Measurements from ENCODE around the gene GLDN. TPM values are rescaled to one million over a fixed set of nuclear protein-coding genes. Genes with fewer than 3 reads are reported as not detected.

The GLDN gene
- total and polyA plus RNA-seq, 10 of the 15 experiments (the other 5 are each of a cell fraction or from before 2014, with no cell fraction given): 0.13 TPM; not detected in 9

DNA sequence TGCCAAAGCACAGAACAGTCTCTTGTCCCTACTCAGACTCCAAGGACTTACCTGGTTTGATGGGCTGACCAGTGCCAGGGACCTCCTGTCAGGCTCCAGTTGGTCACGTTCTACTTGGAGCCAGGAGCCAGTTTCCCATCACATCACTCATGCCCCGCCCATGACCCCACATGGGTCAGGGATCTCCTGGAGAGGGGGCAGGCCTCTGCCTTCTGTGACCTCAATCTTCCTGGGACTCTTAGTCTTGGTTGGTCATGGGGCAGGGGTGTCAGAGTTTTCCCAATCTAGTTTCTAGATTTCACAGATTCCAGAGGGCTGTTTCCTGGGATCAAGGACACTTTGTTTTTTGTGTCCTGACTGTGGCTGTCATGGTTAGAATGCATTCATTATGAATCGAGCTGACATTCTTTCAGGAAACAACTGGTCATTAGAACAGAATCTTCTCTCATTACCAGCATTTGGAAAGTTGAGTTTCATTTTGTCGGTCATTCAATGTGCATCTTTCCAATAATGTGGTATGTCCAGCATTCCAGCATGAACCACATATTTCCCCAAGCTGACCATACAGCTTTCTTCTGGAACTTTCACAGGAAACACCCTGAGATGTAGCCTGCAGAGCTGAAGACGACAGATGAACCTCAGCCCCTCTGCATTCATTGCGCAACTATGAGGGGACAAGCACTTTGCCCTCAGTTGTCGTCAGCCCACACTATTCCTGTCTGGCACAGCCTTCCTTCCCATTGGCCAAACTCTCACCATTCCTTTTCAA is 22.9 kb upstream of the GLDN start:
- no peak for ATAC-seq
- H4K20me1 ChIP-seq (ENCODE audit: control insufficient read depth, insufficient read depth): no peaks in the 10 kb centered on the region
- no peaks in the 10 kb centered on the region for H3K79me2 ChIP-seq (ENCODE audit: control insufficient read depth, insufficient read depth, low read length)
- H3K4me1 ChIP-seq (ENCODE audit: control insufficient read depth, insufficient read depth, low read length): no peaks in the 10 kb centered on the region
- no peak for DNase-seq (ENCODE audit: low read depth, low spot score)
- H3K9ac ChIP-seq (ENCODE audit: control insufficient read depth, insufficient read depth, low read length): no peak overlapping the region
- peaks cover 4 to 5% of the 10 kb centered on the region in 2 experiments for H3K27me3 ChIP-seq (replicated peaks in 1 of 2; ENCODE audit: control insufficient read depth in 2 of 2, insufficient read depth in 2 of 2, low read length in 1 of 2)
- H3K4me3 ChIP-seq: no peak overlapping the region
- intact Hi-C loops (cut with micrococcal nuclease; ENCODE audit: unreplicated experiment): no loop called here
- H3K4me2 ChIP-seq (ENCODE audit: control insufficient read depth, insufficient read depth): no peak overlapping the region
- no peaks in the 10 kb centered on the region for H3K36me3 ChIP-seq (ENCODE audit: control insufficient read depth in 2 of 2, insufficient read depth in 2 of 2, low read length in 1 of 2)
- H3K27ac ChIP-seq (ENCODE audit: control insufficient read depth, insufficient read depth): no peak overlapping the region
- H3K9me3 ChIP-seq (replicated peaks; ENCODE audit: control insufficient read depth, insufficient read depth, low read length): no peaks in the 10 kb centered on the region
- ChIA-PET CTCF (interaction anchor here (0.9 kb wide), 1 partner anchor 113 kb away, joined by 3 read pairs; no protein-coding TSS in a partner anchor), SMC1A (ENCODE audit: uncharacterized antibody, unreplicated experiment) (interaction anchor here (0.6 kb wide), 1 partner anchor 422 kb away, joined by 3 read pairs; no protein-coding TSS in a partner anchor), RAD21 (ENCODE audit: unreplicated experiment) (no interaction called here), POLR2A (no interaction called here)
- BruUV-seq (replicated peaks): no TSS peak
- in situ Hi-C loops (cut with MboI): no loop called here
- FAIRE-seq: no peak
- 28% methylated on average over 7 of the region's 7 CpGs for WGBS (ENCODE audit: insufficient coverage, insufficient replicate concordance, low lambda C conversion rate, missing lambda C conversion rate)
- no peak overlapping the region for H2AFZ ChIP-seq (ENCODE audit: control insufficient read depth, low read depth, low read length)
- TF ChIP-seq, protein P1, sequence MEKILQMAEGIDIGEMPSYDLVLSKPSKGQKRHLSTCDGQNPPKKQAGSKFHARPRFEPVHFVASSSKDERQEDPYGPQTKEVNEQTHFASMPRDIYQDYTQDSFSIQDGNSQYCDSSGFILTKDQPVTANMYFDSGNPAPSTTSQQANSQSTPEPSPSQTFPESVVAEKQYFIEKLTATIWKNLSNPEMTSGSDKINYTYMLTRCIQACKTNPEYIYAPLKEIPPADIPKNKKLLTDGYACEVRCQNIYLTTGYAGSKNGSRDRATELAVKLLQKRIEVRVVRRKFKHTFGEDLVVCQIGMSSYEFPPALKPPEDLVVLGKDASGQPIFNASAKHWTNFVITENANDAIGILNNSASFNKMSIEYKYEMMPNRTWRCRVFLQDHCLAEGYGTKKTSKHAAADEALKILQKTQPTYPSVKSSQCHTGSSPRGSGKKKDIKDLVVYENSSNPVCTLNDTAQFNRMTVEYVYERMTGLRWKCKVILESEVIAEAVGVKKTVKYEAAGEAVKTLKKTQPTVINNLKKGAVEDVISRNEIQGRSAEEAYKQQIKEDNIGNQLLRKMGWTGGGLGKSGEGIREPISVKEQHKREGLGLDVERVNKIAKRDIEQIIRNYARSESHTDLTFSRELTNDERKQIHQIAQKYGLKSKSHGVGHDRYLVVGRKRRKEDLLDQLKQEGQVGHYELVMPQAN (conservative IDR thresholded peaks at IDR 0.05): no peak
- TF ChIP-seq SREBF1 (IDR thresholded peaks at IDR 0.05; ENCODE audit: low read length) (no peak), RELA (IDR thresholded peaks at IDR 0.05; ENCODE audit: borderline replicate concordance, partially characterized antibody) (no peak), RAD21 (IDR thresholded peaks at IDR 0.05; ENCODE audit: insufficient read depth, low read depth, low read length) (no peak), SMC3 (IDR thresholded peaks at IDR 0.05; ENCODE audit: borderline replicate concordance, low read length) (no peak), NR2C1 (IDR thresholded peaks at IDR 0.05) (no peak), ZZZ3 (IDR thresholded peaks at IDR 0.05; ENCODE audit: control insufficient read depth, insufficient read length, low read depth) (no peak), SUPT20H (IDR thresholded peaks at IDR 0.05; ENCODE audit: borderline replicate concordance, control insufficient read depth, low read depth, low read length) (no peak)
- TF ChIP-seq, protein P2, sequence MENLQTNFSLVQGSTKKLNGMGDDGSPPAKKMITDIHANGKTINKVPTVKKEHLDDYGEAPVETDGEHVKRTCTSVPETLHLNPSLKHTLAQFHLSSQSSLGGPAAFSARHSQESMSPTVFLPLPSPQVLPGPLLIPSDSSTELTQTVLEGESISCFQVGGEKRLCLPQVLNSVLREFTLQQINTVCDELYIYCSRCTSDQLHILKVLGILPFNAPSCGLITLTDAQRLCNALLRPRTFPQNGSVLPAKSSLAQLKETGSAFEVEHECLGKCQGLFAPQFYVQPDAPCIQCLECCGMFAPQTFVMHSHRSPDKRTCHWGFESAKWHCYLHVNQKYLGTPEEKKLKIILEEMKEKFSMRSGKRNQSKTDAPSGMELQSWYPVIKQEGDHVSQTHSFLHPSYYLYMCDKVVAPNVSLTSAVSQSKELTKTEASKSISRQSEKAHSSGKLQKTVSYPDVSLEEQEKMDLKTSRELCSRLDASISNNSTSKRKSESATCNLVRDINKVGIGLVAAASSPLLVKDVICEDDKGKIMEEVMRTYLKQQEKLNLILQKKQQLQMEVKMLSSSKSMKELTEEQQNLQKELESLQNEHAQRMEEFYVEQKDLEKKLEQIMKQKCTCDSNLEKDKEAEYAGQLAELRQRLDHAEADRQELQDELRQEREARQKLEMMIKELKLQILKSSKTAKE (IDR thresholded peaks at IDR 0.05; ENCODE audit: low read depth, poor library complexity, severe bottlenecking): no peak
- TF ChIP-seq, protein P3, sequence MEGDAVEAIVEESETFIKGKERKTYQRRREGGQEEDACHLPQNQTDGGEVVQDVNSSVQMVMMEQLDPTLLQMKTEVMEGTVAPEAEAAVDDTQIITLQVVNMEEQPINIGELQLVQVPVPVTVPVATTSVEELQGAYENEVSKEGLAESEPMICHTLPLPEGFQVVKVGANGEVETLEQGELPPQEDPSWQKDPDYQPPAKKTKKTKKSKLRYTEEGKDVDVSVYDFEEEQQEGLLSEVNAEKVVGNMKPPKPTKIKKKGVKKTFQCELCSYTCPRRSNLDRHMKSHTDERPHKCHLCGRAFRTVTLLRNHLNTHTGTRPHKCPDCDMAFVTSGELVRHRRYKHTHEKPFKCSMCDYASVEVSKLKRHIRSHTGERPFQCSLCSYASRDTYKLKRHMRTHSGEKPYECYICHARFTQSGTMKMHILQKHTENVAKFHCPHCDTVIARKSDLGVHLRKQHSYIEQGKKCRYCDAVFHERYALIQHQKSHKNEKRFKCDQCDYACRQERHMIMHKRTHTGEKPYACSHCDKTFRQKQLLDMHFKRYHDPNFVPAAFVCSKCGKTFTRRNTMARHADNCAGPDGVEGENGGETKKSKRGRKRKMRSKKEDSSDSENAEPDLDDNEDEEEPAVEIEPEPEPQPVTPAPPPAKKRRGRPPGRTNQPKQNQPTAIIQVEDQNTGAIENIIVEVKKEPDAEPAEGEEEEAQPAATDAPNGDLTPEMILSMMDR (IDR thresholded peaks at IDR 0.05 in 2 of 3, conservative IDR thresholded peaks at IDR 0.05 in 1 of 3; ENCODE audit: control insufficient read depth in 2 of 3, extremely low read depth in 1 of 3, insufficient read depth in 1 of 3, low read depth in 3 of 3, low read length in 3 of 3): no peak
- TF ChIP-seq, protein P4, sequence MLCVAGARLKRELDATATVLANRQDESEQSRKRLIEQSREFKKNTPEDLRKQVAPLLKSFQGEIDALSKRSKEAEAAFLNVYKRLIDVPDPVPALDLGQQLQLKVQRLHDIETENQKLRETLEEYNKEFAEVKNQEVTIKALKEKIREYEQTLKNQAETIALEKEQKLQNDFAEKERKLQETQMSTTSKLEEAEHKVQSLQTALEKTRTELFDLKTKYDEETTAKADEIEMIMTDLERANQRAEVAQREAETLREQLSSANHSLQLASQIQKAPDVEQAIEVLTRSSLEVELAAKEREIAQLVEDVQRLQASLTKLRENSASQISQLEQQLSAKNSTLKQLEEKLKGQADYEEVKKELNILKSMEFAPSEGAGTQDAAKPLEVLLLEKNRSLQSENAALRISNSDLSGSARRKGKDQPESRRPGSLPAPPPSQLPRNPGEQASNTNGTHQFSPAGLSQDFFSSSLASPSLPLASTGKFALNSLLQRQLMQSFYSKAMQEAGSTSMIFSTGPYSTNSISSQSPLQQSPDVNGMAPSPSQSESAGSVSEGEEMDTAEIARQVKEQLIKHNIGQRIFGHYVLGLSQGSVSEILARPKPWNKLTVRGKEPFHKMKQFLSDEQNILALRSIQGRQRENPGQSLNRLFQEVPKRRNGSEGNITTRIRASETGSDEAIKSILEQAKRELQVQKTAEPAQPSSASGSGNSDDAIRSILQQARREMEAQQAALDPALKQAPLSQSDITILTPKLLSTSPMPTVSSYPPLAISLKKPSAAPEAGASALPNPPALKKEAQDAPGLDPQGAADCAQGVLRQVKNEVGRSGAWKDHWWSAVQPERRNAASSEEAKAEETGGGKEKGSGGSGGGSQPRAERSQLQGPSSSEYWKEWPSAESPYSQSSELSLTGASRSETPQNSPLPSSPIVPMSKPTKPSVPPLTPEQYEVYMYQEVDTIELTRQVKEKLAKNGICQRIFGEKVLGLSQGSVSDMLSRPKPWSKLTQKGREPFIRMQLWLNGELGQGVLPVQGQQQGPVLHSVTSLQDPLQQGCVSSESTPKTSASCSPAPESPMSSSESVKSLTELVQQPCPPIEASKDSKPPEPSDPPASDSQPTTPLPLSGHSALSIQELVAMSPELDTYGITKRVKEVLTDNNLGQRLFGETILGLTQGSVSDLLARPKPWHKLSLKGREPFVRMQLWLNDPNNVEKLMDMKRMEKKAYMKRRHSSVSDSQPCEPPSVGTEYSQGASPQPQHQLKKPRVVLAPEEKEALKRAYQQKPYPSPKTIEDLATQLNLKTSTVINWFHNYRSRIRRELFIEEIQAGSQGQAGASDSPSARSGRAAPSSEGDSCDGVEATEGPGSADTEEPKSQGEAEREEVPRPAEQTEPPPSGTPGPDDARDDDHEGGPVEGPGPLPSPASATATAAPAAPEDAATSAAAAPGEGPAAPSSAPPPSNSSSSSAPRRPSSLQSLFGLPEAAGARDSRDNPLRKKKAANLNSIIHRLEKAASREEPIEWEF (IDR thresholded peaks at IDR 0.05; ENCODE audit: insufficient replicate concordance, low read depth, low read length): no peak
